NCI-H1417 (cell line): Measurements from ENCODE around the gene THRB.

ENCODE experiments used
- DNase-seq, 3 experiments: peaks; one replicate each; lab custom pipeline; 2025; lab: John Stamatoyannopoulos, UW

THRB gene

DNA sequence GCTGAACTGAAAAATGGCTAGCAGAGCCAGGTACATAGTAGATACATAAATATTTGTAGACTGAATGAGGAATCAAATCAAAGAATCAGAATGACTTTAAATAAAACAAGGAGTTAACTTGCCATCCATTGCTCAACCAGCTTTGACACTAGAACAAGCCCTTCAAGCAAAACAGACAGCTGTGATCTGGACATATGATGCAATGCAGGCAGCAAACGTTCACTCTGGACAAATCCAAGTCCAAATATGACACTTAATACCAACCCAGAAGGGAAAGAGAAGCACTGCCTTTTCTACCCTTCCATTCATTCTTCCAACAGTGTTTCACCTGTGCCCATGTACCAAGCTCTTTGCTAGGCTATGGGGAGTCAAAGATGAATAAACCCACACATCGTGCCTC, 4.5 kb downstream of the THRB start:
- no peak for DNase-seq

DNA sequence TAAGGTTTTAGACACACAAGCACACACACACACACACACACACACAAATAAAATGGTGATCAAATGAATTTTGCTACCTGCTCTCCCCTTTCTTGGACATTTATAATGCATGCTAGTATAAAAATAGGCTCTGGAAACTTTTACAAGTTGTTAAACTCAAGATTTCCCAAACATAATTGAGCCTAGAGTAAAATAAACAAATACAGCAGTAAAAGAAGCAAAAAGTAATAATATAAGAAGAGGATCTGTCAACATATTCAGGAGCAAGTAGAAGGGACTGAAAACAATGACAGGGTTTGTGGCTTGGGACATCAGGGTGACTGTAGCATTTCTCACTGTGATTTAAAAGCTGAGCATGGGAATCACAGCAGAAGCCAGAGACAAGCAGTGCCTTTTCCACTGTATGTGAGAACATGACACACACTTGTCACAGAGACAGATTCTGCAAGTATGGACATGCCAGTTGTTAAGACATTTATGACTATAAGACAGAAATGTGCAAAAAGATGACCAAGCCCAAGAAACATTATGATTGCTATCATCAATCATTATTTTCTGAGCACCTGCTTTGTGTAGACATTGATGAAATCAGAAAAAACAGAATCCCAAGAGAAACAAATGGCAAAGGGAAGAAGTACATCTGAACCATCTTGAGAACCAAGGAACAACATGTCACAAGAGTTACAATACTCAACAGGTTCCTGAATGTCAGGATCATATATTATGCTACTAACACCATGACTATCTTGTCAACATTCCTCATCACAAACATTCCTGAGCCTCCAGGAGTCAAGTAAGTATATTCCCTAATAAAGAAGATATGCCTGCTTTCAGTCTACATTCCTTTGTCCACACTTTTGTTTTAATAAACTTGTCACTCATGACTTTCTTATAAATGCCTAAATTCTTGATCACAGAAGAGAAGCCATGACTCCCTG, 7.1 kb downstream of the THRB start:
- no peak for DNase-seq

DNA sequence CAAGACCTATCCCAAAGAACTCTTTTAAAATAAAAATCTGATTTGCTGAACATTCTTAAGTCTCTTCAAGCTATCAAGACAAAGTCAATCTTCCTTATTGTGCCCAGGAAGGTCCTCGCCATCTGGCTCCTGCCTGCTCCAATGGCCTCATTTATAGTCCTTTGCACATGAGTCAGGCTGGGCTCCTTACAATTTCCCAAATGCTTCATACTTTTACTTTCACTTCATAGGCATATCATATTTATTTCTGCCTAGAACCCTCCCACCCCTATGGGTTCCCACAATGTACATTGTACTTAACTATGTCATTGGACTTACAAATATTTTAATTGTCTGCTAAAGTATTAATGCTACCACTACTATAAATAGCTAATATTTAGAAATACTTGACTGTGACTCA, 9.1 kb downstream of the THRB start:
- no peak for DNase-seq

DNA sequence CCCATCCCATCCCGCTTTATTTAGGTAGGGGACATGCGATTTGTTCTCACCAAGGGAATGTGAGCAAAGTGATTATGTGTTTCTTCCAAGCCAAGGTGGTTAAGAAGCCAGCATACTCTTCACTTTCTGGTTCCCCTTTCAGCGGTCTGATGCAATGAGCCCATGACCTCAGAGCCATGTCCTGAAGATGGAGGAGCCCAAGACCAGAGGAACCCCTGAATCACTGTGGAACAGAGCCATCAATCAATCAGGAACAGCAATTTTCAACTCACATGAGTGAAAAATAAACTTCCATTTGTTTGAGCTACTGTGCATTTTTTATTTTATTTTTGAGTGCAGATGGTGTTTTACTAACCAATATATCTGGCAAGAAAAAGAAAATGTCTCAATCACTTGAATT, 10.8 kb downstream of the THRB start:
- no peak for DNase-seq

DNA sequence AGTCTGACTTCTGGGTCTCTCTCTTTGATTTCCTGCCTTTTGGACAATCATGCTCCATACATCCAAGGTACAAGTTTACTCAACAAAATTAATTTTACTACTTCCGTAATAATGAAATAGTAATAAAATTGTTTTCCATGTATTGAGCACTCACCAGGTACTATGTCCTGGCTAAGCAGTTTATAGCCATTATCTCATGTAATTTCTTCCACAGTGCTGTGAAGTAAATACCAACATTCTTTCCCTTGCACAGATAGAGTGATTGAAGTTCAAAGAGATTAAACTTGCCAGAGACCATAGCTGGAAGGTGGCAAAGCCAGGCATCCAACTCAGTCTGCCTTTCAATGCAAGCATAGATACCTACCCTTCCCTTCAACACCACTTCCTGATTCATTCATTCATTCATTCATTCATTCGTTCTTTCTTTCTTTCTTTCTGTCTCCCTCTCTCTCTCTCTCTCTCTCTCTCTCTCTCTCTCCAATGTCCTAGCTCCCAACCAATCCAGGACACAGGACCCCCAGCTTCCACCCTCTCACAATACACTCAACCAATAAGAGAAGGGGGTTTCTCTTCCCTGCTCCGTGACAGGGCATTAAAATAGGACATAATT, 12.4 kb downstream of the THRB start:
- DNase-seq = no peak

DNA sequence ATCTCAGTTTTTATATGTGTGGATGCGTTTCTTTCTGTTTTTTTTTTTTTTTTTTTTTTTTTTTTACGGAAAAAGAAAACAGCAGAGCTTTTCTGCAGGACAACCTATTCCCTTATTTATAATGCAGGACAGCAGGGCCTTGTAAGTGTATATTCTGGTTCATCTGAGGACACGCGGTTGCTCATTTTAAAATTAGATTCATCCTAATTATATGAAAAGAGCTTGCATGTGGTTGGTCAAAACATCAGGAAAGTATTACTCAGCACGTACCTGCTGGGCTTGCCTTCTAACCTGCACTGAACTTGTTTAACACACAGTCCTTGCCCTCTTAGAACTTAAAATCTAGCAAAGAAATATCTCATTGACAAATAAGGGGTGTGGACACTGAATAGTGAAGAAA, 13.5 kb downstream of the THRB start:
- DNase-seq = no peak

DNA sequence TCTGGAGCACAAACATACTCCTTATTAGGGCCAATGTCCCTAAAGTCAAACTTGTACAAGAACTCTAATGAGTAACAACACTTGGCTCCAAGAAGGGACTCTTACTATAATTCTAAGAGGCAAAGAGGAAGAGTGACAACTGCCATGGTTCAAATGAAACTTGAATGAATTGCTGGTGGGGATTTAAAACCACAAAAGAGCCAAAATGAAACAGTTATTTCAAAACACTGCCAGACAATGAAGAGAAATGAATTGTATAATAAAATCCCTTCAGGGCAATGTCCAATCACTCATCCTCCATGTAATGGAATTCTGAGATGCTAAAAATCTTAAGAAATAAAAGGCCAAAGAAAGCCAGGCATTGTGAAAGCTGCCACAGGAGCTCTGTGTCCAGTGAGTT, 14.2 kb downstream of the THRB start:
- no peak for DNase-seq

DNA sequence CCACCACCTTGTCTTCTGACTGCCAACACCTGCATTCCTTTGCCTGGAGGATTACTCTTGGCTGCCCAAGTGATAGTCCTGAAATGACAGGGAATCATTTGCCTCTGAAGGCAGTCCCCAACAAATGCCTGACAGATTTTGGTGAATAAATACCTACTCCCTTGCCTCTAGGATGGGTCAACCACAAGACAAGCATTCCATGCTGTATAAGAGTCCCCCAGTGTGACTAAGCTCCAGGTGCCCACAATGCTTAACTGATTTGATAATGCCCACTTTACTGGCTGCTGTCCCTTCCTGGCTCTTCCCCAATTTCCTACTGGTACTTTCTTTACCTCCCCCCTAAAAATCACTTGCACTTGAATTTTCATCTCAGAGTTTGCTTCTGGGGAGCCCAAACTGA, 14.8 kb downstream of the THRB start:
- DNase-seq = no peak

DNA sequence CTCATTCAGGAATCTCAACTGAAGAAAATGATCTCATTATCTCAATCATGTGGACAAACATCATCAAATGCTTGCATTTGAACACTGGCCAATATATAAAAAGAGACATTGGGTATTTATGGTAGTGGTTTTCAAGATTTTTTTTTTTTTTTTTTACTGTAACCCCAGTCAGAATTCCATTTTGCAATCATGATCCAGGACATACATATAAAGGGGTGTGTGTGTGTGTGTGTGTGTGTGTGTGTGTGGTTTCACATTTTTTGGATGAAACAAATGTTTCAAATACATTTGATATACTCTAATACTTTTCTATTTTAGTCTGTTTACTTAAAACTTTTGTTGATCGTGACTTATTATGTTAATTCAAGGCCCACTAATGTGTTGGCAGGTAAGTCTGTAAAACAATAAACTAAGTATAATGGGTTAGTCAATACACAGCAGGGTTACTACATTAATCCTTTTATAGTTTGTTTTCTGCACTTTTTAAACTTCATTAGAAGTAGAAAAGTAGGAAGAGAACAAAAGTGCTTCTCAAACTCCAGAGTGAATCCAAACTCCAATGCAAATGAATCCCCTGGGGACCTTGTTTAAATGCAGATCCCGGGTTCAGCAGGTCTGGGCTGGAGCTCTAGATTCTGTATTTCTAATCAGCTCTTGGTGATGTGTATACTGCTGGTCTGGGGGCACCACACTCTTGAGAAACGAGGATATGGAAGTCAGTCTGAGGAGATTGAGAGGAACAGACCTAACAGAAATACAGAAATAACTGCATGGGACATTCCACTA, 17.6 kb downstream of the THRB start:
- no peak for DNase-seq

DNA sequence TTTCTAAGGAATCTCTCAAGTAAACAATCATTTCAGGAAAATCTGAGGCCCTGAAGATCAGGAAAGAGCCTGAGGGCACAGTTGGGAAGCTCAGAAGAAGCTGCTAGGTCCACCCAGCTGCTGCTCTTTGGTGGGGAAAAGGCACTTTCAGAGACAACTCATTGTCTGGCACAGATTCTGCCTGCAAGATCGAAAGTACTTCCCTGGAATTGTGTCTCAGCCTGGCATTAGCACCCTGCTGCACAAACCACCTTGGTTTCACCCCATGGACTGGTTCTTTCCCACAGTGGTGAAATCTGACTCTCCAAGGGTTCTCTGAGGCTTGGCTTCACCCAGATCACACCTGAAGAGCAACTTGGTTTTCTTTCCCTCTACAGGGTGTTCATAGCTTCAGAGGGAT, 18.7 kb downstream of the THRB start:
- DNase-seq = no peak

DNA sequence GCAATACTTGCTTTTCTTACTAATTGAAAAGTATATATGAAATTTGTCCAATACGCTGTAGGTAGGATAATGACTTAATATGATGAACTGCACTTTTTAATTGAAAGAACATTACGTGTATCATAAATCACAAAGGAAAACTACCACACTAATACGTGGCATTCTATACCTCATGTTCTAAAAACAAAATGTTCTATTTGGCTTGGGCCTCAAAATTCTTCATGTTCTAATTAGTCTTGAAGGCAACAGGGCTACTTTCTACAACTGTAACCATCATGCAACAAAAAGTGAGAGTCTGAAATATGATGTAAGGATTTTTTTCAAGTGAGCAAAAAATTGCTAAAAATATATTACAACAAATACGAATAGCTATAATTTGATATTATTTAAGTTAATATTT, 19.8 kb downstream of the THRB start:
- no peak for DNase-seq

DNA sequence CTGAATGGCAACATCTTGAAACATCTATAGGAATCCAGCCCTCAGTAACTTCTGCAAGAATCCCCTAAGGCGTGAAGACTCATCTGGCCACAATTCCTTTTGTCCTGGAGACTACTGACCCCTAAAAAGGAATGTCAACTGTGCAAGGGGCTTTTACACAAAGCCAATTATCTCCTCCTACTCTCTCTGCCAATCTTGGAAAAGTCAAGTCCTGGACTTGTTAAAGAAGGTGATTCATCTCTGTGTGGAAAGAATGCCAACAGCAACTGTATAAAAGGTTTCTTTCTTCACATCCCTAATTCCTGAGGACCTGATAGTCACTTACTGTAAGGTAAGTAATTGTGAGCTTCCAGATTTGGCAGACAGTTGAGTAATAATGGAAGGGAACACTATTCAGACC, 22.3 kb downstream of the THRB start:
- DNase-seq = no peak

DNA sequence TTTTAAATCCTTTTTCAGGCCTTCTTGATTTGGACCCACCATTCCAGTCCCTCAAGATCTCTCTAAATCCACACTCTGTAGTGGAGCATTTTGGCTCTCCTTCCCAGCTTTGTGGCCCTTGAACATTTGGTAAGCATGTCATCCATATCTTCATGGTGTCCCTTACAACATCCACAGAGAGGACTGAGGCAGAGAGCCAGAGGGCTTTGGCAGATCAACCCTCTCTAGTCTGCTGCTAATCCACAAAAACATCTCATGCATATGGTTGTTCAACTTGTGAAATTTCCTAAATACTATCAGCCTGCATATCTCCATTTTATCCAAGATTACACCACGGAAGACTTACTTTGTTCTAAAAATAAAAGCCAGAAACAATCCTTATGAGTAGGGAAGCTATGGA, 23.2 kb downstream of the THRB start:
- DNase-seq = no peak

DNA sequence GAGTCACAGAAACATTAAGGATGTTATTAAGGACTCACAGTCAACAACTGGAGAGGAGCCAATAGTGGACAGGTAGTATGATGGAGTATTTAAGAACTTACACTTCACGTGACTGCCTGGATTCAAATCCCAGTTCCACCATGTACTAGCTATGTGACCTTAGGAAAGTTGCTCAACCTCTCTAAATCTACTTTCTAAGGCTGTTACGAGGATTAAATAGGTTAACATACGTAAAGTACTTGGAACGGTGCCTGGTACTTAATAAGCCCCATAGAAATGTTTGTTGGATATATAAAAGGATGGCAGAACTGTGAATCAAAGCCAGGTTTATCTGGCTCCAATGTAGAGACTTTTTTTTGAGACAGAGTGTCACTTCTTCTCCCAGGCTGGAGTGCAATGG, 24.4 kb downstream of the THRB start:
- no peak for DNase-seq

DNA sequence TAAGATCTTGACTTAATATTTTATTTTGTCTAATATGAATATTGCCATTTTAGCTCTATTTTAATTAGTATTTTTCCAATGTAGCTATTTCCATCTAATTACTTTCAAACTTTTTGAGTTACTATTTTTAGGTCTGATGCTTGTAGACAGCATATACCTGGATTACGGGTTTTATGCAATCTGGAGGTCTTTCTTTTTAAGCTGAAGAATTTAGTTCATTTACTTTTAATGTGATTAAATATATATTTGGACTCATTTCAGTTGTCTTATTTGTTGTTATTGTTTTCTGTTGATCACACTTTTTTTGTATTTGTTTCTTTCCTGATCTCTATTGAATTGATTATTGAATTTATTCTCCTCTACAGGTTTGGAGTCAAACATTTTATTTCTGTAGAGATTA, 30.3 kb downstream of the THRB start:
- no peak for DNase-seq

DNA sequence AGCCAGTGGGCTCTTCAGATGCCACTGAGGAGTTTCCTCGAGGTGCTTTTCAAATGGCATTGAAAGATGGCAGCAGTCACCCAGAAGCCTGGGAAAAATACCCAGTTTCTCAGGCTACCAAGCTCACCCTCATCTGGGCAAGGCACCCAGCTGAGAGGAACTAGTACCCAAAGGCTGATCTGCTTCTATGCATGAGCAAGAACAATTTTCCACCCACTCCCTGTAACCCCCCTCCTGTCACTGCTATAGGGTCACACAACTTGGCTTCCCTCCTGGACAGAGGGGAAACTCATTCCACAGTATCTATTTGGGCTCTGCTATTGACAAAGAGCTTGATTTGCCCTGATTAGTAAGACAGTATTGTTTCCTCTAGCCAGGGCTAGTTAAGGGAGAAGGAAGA, 31.9 kb downstream of the THRB start:
- DNase-seq = no peak

DNA sequence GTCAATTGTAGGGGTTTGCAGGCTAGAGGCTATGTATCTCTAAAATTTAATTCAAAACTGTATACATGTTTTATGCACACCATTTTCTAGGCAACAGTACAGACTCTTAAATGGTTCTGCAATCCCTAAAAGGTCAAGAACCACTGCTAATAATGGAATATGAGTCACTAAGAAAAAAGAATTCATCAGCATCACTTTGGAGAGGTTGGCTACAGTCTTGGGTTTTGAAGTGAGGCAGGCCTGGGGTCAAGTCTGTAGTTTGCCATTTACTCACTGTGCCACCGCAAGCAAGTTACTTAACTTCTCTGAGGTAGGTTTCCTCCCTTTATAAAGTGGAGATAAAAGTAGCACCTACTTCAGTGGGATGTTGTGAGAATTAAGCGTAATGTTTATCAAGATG, 33.7 kb downstream of the THRB start:
- no peak for DNase-seq

DNA sequence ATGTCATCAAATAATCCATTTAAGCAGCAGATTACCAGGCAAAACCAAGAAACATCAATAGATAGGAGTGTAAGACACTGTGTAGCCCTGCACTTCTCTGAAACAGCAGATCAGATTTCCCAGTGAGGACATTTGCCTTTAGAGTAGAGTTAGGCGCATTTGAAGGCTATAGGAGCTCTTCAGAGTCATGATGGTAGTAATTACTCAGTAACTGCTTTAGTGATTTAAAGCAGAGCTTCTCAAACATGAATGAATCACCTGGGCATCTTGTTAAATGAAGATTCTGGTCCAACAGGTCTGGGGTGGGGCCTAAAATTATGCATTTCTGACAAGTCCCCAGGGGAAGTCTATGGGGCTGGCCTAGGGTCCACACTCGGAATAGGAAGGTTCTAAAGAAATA, 36.9 kb downstream of the THRB start:
- DNase-seq = peak in 2 of 3 experiments; percentile 3 to 41

DNA sequence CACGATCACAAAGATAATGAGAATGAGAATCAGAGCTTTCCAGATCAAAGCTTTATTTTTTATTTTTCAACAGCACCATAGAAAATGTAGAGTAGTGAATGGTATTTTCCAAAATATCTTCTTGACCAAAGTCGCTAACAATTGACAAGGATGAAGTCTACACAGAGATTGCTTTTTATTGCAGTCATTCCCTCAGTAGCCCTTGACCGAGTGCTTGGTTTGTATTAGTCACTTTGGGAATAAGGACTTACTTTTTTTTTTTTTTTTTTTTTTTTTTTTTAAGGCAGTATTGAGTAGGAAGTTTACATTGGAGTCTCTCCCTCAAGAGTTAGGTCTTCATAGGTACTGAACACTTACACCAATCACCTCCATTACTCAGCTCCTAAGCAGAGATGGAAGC, 39.8 kb downstream of the THRB start:
- no peak for DNase-seq

DNA sequence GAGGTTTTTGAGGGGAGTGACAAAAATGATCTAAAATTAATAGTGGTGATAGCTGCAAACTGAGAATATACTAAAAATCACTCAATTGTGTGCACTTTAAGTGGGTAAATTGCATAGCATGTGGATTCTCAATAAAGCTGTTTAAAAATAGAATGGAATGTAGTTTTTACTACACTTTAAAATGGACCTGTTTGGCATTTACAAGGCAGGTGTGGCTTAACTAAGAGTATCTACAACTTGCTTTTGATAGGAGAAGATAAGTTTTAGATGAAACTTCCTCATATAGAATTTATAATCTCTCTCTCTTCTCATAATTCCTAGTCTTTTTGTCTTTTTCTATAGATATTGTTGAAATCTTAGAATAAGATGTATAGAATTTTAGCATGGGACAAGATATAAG, 40.3 kb downstream of the THRB start:
- no peak for DNase-seq

DNA sequence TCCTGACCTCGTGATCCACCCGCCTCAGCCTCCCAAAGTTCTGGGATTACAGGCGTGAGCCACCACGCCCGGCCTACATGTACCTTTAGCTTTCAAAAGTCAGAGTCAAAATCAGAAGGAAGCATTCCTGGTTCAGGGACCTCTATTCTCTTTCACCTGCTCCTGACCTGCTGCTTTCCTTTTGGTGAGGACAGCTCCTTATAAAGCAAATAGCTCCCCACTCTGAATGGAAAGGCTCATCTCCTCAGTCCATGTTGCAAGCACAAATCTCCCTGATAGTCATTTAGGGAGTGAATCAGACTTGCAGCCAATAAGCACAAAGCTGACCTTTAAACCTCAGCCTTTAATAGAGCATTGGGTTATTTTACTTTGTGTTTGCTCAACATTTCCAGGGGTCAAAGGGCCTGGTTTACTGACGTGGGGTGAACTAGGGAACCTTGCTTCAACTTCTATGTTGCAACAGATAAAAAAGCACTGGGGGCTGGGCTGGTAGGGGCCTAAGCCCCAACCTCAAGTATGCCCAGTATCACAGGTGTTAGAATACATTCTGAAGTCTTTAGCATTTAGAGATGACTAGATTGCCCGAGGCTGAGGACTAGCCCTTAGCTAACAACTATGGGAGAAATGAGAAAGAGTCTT, 43.1 kb downstream of the THRB start:
- DNase-seq = no peak

DNA sequence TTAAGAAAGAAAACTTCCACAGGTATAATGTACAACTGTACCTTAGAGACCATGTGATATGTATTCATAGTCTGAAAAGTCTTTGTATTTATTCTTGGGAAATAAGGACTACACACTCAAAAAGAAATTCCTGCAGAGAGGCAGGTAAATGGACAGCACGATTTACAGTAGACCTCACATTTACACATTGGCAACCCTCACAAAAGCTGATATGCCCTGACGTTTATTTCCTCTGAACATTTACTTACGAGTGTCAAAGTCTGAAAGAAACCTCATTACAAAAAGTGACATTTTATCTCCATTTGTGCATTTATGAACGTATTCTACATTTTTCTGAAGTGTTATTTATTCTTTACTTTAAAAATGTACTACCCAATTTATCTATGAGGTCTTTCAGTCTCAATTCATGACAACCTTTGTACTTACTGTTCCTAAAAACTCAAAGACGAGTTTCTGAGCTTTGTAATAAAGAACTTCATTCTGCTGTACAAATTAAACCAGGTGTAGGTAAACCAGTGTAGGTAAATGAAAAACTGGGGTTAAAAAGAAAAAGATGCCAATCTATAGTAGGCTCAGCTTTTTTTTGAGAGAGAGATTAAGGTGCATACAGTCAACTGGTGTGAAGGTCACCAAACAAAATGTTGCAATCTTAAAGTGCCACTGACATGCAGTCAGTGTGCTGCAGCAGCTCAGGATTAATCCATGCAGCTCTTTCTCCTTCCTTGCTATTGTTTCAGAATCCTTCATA, 44.3 kb downstream of the THRB start:
- DNase-seq = no peak
